Type B pancreatic cell (in vitro differentiated cells): ENCODE results near the gene PLXNA2. TPM values are rescaled to one million over a fixed set of nuclear protein-coding genes. Genes with fewer than 3 reads are reported as not detected.

Experiments
- DNase-seq: peaks from one replicate; pipeline ENCODE4 v3.0.0; 2021; ENCODE audit warnings: mixed read lengths; ENCODE audit not compliant: unreplicated experiment; ENCODE audit errors: extremely low spot score
- H3K27ac Mint-ChIP-seq: 2 replicates; pipeline ENCODE4 v1.8.0; 2021; ENCODE audit warnings: mild to moderate bottlenecking, mixed read lengths
- H3K27me3 Mint-ChIP-seq: 2 replicates; pipeline ENCODE4 v1.8.0; 2021; ENCODE audit warnings: mixed read lengths
- H3K36me3 Mint-ChIP-seq: 2 replicates; pipeline ENCODE4 v1.8.0; 2021; ENCODE audit warnings: mixed read lengths
- H3K4me1 Mint-ChIP-seq: one replicate; pipeline ENCODE4 v1.8.0; 2021; ENCODE audit warnings: mixed read lengths; ENCODE audit not compliant: unreplicated experiment
- H3K4me3 Mint-ChIP-seq: 2 replicates; pipeline ENCODE4 v1.8.0; 2021; ENCODE audit warnings: mild to moderate bottlenecking, mixed read lengths
- H3K9me3 Mint-ChIP-seq: 2 replicates; pipeline ENCODE4 v1.8.0; 2021; ENCODE audit warnings: mixed read lengths
- total RNA-seq: library from RNA; stranded (reverse); gene quantifications from 2 replicates; pipeline ENCODE4 v1.2.1, GENCODE V29; 2021; ENCODE audit warnings: low replicate concordance
- TF ChIP-seq, protein P1 (sequence below): fragments of 200-600 bp; sonication (generic); conservative IDR thresholded peaks from 2 replicates; pipeline ENCODE4 v1.5.0; 2021; ENCODE audit warnings: antibody characterized with exemption, mild to moderate bottlenecking

Gene PLXNA2
- total RNA-seq, 1 donor from 2014 or later, result 80.1 TPM

DNA sequence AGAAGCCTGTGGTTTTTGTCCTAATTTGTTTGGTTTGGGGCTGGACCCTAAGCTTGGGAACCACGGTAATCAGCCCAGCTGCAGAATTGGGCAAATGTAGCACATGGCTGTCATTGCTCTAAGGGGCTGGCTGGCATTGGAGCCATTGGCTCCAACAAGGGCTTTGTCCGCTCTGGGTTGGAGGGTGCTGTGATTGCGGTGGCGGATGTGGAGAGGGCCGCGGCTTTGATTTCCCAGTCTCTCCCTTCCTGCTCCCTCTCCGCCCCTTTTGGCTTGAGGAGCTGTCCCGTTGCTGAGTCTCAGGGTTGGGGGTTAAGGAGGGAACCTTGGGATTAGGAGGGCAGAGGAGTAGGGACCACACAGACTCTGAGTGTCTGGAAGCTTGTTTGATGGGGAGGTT, 241.5 kb downstream of the PLXNA2 start:
- Mint-ChIP-seq H3K36me3 (peaks cover 3% of the 10 kb centered on the region), H3K27me3 (peaks cover 9% of the 10 kb centered on the region), H3K4me1 (peaks cover 7% of the 10 kb centered on the region), H3K4me3 (no peak overlapping the region), H3K9me3 (no peaks in the 10 kb centered on the region), H3K27ac (no peak overlapping the region)
- TF ChIP-seq, protein P1, sequence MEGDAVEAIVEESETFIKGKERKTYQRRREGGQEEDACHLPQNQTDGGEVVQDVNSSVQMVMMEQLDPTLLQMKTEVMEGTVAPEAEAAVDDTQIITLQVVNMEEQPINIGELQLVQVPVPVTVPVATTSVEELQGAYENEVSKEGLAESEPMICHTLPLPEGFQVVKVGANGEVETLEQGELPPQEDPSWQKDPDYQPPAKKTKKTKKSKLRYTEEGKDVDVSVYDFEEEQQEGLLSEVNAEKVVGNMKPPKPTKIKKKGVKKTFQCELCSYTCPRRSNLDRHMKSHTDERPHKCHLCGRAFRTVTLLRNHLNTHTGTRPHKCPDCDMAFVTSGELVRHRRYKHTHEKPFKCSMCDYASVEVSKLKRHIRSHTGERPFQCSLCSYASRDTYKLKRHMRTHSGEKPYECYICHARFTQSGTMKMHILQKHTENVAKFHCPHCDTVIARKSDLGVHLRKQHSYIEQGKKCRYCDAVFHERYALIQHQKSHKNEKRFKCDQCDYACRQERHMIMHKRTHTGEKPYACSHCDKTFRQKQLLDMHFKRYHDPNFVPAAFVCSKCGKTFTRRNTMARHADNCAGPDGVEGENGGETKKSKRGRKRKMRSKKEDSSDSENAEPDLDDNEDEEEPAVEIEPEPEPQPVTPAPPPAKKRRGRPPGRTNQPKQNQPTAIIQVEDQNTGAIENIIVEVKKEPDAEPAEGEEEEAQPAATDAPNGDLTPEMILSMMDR, result no peak
- no peak for DNase-seq

DNA sequence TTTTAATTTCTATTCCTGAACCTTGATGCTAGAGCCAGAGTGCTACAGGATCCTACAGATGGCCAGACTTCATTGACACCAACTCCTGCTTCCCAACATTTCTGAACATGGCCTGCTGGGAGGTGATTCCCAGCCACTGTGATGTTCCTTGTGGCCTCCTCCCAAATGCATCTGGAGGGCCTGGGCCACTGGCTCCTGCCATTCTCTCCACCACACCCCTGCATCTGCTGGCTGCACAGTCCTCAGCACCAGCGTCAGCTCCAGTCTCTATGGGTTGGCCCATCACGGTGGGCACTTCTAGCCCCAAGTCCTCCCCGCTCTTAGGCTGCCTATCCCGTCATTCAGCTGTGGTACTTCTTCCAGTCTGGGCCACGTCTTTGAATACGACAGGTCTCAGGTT, 242.1 kb downstream of the PLXNA2 start:
- no peak overlapping the region for H3K4me3 Mint-ChIP-seq
- peaks cover 11% of the 10 kb centered on the region for H3K27me3 Mint-ChIP-seq
- H3K36me3 Mint-ChIP-seq, result peaks cover 3% of the 10 kb centered on the region
- peaks cover 3% of the 10 kb centered on the region for H3K4me1 Mint-ChIP-seq
- no peak overlapping the region for H3K27ac Mint-ChIP-seq
- no peaks in the 10 kb centered on the region for H3K9me3 Mint-ChIP-seq
- TF ChIP-seq, protein P1, result no peak
- peak; percentile 27 for DNase-seq

DNA sequence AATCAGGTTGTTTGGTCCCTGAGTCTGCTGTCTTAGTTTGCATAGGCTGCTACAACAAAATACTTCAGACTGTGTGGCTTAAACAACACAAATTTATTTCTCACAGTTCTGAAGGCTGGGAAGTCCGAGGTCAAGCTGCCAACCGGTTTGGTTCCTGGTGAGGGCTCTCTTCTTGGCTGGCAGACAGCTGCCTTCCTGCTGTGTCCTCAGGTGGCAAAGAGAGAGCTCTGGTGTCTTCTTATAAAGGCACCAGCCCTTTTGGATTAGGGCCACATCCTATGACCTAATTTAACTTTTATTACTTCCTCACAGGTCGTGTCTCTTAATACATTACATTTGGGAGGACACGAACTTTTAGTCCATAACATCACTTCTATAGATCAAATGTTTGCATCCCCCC, 243.7 kb downstream of the PLXNA2 start:
- no peak overlapping the region for H3K4me3 Mint-ChIP-seq

DNA sequence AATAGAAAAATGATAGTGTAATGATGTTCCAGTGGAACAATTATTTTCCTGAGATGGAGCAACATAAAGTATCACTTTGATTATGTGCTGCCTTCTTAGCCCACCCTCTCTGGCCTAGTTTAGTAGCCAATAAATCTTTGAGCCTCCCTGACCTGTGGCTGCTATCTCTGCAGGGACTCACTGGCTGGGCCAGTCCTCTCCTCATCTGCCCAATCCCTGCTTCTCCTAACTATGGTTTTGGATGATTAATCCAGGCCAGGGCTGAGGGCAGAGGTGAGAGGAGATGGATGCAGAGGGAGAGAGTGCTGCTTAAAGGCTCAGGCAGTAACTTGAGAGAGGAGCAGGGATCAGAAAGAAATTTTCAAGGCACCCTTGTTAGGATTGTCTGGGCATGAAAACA, 244.2 kb downstream of the PLXNA2 start:
- Mint-ChIP-seq H3K27me3 (peaks cover 15% of the 10 kb centered on the region), H3K36me3 (no peaks in the 10 kb centered on the region), H3K4me1 (peaks cover 3% of the 10 kb centered on the region), H3K4me3 (no peak overlapping the region), H3K9me3 (no peaks in the 10 kb centered on the region), H3K27ac (no peak overlapping the region)
- TF ChIP-seq, protein P1, result no peak
- DNase-seq, result peak; percentile 7

More for the DNA sequence above, 243.7 kb downstream of the PLXNA2 start:
- Mint-ChIP-seq H3K27ac (no peak overlapping the region), H3K9me3 (no peaks in the 10 kb centered on the region), H3K27me3 (peaks cover 11% of the 10 kb centered on the region), H3K36me3 (no peaks in the 10 kb centered on the region), H3K4me1 (peaks cover 3% of the 10 kb centered on the region)
- no peak for DNase-seq
- TF ChIP-seq, protein P1, result no peak

DNA sequence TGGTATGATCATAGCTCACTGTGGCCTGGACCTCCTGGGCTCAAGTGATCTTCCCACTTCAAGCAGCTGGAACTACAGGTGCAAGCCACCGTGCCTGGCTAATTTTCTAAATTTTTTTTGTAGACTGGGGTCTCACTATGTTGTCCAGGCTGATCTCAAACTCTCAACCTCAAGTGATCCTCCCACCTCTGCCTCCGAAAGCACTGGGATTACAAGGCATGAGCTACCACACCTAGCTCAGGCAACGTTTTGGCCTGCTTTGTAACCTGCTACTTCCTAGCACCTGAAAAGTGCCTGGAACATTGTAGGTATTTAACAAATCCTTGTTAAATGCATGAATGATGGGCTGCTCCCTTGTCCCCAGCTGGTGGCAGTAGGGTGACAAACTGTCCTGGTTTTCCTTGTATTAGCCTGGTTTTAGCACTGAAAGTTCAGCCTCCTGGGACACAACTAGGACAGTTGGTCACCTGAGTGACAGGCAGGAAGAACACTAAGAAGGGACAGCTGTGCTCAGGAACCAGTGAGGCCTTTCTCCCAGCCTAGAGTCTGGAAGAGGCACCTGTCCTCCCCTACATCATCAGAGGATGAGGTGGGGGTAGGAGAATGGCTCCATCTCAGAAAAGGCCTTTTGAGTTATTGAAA, 244.8 kb downstream of the PLXNA2 start:
- H3K4me3 Mint-ChIP-seq, result no peak overlapping the region
- H3K27me3 Mint-ChIP-seq, result peaks cover 15% of the 10 kb centered on the region
- no peaks in the 10 kb centered on the region for H3K36me3 Mint-ChIP-seq
- H3K27ac Mint-ChIP-seq, result no peak overlapping the region
- no peaks in the 10 kb centered on the region for H3K9me3 Mint-ChIP-seq
- TF ChIP-seq, protein P1, result no peak
- peak; percentile 31 for DNase-seq
- H3K4me1 Mint-ChIP-seq, result peaks cover 3% of the 10 kb centered on the region
